Stomach smooth muscle (tissue), 2 donors: ENCODE data around the gene TSPAN18.

ENCODE experiments used
- H3K27ac ChIP-seq: one replicate; pipeline ENCODE4 v1.7.0; 2013; ENCODE audit warnings: mild to moderate bottlenecking, low read length, inconsistent platforms
- H3K27me3 ChIP-seq, 2 donors: one replicate each; pipeline ENCODE4 v1.7.0; 2013; ENCODE audit warnings: low read length in 2 of 2; ENCODE audit not compliant: insufficient read depth in 2 of 2, control insufficient read depth in 1 of 2
- H3K36me3 ChIP-seq, 2 donors: one replicate each; pipeline ENCODE4 v1.7.0; 2013; ENCODE audit warnings: low read length in 2 of 2; ENCODE audit not compliant: control insufficient read depth in 2 of 2, insufficient read depth in 2 of 2
- H3K4me1 ChIP-seq: one replicate; pipeline ENCODE4 v1.7.0; 2013; ENCODE audit warnings: low read length; ENCODE audit not compliant: control insufficient read depth, insufficient read depth
- H3K4me3 ChIP-seq, 2 donors: one replicate each; pipeline ENCODE4 v1.7.0; 2013; ENCODE audit warnings: low read length in 2 of 2
- H3K9ac ChIP-seq, 2 donors: one replicate each; pipeline ENCODE4 v1.7.0; 2013; ENCODE audit warnings: low read length in 2 of 2, mild to moderate bottlenecking in 1 of 2
- H3K9me3 ChIP-seq, 2 donors: one replicate each; pipeline ENCODE4 v1.7.0; 2013; ENCODE audit warnings: low read length in 2 of 2; ENCODE audit not compliant: control insufficient read depth in 2 of 2
- donor health status: healthy.
- donor health status: Pancreatic carcinoma.

Gene TSPAN18

DNA sequence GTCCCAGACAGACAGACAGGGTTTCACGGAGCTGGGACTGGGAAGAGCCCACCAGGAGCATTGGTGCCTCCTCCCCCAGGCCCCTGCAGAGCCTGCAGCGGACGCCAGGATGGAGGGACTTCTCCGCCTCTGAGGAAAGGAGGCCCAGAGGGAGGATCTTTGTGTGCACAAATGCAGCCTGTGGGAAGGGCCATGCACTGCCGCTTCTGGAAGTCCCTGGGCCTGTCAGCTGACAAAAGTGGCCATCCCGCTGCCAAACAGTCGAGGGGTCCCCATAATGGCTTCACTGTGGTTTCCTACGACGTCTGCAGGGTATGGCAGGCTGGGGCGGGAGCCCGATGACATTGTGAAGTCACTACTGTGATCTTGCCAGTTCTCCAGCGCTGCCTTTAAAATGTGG is 150.1 kb downstream of the TSPAN18 start:
- no peaks in the 10 kb centered on the region for H3K9me3 ChIP-seq
- peaks cover 19% of the 10 kb centered on the region for H3K4me1 ChIP-seq
- H3K4me3 ChIP-seq = no peak overlapping the region
- no peak overlapping the region for H3K27ac ChIP-seq
- H3K27me3 ChIP-seq = no peaks in the 10 kb centered on the region
- peaks cover 2 to 4% of the 10 kb centered on the region in 2 donors for H3K36me3 ChIP-seq
- no peak overlapping the region for H3K9ac ChIP-seq

DNA sequence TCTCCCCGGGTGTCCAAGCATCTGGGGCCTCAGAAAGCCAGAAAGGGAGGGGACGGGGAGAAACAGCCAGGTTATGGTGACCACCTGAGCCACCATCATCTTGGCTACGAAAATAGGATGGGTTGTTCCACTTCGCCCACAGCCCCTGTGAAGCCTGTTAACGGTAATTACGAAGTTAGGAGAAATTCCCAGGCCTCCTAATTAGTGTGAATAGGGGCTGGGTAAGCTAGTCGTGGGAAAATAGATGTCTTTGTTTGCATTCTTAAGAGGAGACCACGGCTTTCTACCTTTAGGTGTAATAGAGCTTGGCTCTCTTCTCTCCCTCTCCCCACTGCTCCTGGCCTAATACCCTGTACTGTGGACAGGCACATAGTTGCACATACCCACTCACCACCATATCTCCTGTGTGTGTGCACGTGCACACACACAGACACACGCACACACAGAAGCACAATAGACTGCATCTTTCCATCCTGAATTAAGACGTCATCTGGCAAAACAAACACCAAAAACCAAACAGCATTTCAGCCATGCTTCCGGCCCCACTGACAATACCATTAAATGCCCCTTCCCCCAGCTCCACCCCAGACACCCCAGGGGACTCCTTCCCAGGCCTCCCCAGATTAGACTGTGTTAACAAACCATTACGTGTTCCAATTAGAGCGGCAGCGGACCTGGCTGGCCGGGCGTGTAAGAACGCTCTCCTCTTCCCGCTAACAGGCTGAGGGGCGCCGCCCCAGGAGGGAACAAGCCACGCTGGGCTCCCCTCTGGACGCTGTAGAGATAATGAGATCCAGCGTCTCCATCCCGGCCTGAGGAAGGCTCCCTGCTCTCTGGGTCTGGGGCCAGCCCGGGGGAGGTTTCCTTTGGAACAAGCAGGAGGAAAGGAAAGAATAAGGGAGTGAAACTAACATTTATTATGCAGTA is 151.1 kb downstream of the TSPAN18 start:
- no peaks in the 10 kb centered on the region for H3K9me3 ChIP-seq
- no peak overlapping the region for H3K27ac ChIP-seq
- H3K27me3 ChIP-seq = no peaks in the 10 kb centered on the region
- peaks cover 2 to 4% of the 10 kb centered on the region in 2 donors for H3K36me3 ChIP-seq
- peaks cover 20% of the 10 kb centered on the region for H3K4me1 ChIP-seq
- H3K9ac ChIP-seq = no peak overlapping the region
- H3K4me3 ChIP-seq = no peak overlapping the region

DNA sequence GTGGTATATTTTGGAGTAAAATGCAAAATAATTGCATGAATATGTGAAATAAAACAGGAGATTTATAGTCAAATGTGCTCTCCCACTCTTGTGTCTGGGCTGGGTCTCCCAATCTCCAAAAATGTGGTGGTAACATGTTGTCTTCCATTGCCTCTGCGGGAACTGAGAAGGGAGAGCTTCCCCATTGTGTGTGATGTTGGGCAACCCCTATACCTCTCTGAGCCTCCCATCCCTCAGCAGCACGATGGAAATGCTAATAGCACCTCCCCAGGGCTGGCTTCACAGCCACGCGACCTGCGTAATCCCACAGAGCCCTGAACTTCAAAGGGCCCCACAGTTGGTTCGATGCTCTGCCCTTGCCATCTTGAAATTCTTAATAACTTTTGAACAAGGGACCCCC is 151.9 kb downstream of the TSPAN18 start:
- no peak overlapping the region for H3K9ac ChIP-seq
- H3K27me3 ChIP-seq = no peaks in the 10 kb centered on the region
- peaks cover 21% of the 10 kb centered on the region for H3K4me1 ChIP-seq
- H3K4me3 ChIP-seq = no peak overlapping the region
- no peak overlapping the region for H3K27ac ChIP-seq
- H3K9me3 ChIP-seq = no peaks in the 10 kb centered on the region
- H3K36me3 ChIP-seq = peaks cover 2 to 4% of the 10 kb centered on the region in 2 donors

DNA sequence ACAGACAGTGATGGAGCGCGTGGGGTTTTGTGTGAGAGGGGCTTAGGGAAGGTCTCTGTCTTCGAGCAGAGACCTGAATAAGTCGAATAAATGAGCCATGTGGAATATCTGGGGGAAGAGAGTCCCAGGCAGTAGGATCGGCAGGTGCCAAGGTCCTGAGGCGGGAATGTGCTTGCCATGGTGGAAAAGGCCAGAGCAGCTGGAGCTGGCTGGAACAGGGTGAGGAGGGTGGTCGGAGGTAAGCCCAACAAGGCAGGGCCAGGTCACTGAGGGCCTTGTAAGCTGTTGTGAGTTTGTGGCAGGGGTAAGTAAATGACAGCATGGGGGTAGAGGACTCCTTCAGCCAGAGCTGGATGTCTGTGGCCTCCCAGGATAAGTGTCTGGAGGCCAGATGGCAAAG is 152.7 kb downstream of the TSPAN18 start:
- H3K4me1 ChIP-seq = peaks cover 21% of the 10 kb centered on the region
- peaks cover 2 to 7% of the 10 kb centered on the region in 2 donors for H3K36me3 ChIP-seq
- H3K27me3 ChIP-seq = no peaks in the 10 kb centered on the region
- H3K4me3 ChIP-seq = no peak overlapping the region
- H3K9me3 ChIP-seq = no peaks in the 10 kb centered on the region
- H3K27ac ChIP-seq = no peak overlapping the region
- no peak overlapping the region for H3K9ac ChIP-seq

DNA sequence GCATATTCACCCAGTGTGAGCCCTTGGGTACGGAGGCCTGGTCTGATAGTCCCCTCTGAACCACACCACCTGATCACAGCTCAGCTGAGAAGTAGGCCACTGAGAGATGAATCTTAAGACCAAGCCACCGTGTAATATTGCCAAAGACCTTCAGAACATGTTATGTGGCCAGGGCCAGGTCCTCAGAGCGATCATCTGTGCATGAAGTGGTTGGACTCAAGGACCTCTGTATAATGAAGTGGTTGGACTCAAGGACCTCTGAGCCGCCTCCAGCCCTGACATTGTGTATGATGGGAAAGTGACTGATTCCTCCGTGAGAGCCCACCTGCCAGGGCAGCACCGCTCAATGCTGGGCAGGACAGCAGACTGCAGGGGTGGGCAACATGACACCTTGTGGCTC is 153.7 kb downstream of the TSPAN18 start:
- Histone ChIP-seq H3K4me1 (peaks cover 20% of the 10 kb centered on the region), H3K27ac (no peak overlapping the region), H3K27me3 (no peaks in the 10 kb centered on the region), H3K36me3 (peaks cover 0 to 7% of the 10 kb centered on the region in 2 donors), H3K4me3 (no peak overlapping the region), H3K9me3 (no peaks in the 10 kb centered on the region), H3K9ac (no peak overlapping the region)

DNA sequence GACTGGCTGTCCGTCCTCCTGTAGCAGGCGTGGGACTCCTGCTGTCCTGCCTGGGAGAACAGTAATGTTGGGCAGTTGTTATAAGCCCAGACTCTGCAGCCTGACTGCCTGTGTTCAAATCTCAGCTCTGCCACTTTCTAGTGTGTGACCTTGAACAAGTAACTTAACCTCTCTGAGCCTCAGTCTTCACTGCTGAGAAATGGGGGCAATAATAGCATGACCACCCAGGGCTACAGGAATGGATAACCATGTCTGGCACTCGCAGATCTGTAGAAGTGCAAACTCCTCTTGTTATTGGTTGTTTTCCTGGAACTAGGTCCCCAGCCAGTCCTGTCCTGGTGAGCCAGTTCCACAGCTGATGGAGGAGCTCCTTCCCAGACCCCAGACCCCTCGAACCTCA is 154.2 kb downstream of the TSPAN18 start:
- Histone ChIP-seq H3K9me3 (no peaks in the 10 kb centered on the region), H3K4me3 (no peak overlapping the region), H3K4me1 (peaks cover 24% of the 10 kb centered on the region), H3K36me3 (peaks cover 0 to 7% of the 10 kb centered on the region in 2 donors), H3K27me3 (no peaks in the 10 kb centered on the region), H3K27ac (no peak overlapping the region), H3K9ac (no peak overlapping the region)

DNA sequence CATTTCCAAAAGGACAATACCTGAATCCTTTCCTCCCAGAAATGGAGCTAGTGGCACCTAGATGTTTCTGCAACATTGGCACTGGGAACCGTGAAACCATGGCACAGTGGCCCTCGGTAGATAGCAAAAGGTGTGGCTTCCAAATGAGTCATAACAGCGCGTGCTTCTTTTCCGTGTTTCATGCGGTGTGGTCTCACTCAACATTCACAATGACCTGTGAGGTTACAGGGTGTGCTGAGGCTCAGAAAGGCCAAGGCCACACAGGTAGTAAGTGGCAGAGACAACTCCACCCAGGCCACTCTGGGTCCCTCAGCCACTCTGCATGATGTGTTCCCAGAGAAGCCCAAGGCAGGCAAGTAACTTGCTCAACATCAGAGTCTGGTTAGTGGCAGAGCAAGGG is 156.5 kb downstream of the TSPAN18 start:
- Histone ChIP-seq H3K9me3 (no peaks in the 10 kb centered on the region), H3K27me3 (no peaks in the 10 kb centered on the region), H3K36me3 (peaks cover 0 to 7% of the 10 kb centered on the region in 2 donors), H3K4me3 (no peak overlapping the region), H3K9ac (no peak overlapping the region), H3K4me1 (peaks cover 36% of the 10 kb centered on the region), H3K27ac (no peak overlapping the region)

DNA sequence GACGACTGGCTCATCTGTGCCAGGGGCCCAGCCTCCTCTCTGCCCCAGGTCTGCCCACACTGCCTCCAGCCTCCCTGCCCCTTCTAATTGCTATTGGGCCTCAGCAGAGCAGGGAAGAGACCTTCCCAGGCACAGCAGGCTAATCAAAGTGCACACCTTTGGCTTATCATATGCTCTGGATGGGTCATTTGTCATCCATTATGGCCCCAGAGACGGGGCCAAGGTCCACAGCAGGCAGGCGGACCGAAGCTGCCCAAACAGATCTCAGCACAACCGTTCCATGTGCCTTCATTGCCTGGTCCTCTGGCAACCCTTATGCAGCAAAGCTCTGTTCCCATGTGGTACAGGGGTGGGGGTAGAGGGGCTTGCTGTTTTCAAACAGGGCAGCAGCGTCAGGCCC is 157.3 kb downstream of the TSPAN18 start:
- no peaks in the 10 kb centered on the region for H3K9me3 ChIP-seq
- no peak overlapping the region for H3K27ac ChIP-seq
- H3K36me3 ChIP-seq = peaks cover 0 to 7% of the 10 kb centered on the region in 2 donors
- no peak overlapping the region for H3K4me3 ChIP-seq
- H3K4me1 ChIP-seq = peaks cover 39% of the 10 kb centered on the region
- H3K27me3 ChIP-seq = no peaks in the 10 kb centered on the region
- H3K9ac ChIP-seq = no peak overlapping the region

DNA sequence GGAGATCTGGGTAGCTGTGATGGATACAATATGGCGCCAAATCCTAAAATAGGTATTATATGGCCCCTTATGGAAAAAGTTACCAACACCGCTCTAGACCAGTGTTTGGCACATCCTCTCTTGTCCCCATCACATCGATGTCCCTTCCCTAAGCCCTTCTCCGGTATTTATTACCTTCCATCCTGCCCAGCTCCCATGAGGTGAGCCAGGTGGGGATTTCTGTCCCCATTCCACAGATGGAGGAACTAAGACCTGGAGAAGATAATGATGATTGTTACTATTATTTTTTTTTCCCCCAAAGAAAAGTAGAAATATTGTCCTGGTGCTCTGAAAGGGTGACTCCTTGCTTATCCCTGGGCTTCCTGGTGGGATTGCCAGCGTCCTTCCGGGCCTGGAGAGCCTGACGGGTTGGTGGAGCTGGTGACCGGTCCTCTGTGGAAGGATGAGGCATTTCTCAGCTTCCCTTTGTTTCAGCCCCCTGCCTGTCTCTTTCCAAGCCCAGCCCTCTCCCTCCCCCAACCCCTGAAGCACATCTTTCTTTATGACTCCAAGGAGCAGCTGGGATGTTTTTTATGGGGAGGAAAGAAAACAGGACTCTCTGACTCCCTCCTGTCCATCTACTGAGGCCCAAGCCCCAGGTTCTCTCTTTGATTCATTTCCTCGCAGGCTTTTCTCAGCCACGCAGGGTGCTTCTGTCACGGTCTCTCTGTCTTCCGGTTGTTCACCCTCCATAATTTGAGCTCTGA is 158.5 kb downstream of the TSPAN18 start:
- peak overlapping the region in 1 of 2 donors; percentile 7 for H3K9ac ChIP-seq
- H3K27me3 ChIP-seq = no peaks in the 10 kb centered on the region
- peaks cover 0 to 5% of the 10 kb centered on the region in 2 donors for H3K36me3 ChIP-seq
- peak overlapping the region; percentile 46 for H3K27ac ChIP-seq
- peaks cover 47% of the 10 kb centered on the region for H3K4me1 ChIP-seq
- H3K4me3 ChIP-seq = no peak overlapping the region
- no peaks in the 10 kb centered on the region for H3K9me3 ChIP-seq

DNA sequence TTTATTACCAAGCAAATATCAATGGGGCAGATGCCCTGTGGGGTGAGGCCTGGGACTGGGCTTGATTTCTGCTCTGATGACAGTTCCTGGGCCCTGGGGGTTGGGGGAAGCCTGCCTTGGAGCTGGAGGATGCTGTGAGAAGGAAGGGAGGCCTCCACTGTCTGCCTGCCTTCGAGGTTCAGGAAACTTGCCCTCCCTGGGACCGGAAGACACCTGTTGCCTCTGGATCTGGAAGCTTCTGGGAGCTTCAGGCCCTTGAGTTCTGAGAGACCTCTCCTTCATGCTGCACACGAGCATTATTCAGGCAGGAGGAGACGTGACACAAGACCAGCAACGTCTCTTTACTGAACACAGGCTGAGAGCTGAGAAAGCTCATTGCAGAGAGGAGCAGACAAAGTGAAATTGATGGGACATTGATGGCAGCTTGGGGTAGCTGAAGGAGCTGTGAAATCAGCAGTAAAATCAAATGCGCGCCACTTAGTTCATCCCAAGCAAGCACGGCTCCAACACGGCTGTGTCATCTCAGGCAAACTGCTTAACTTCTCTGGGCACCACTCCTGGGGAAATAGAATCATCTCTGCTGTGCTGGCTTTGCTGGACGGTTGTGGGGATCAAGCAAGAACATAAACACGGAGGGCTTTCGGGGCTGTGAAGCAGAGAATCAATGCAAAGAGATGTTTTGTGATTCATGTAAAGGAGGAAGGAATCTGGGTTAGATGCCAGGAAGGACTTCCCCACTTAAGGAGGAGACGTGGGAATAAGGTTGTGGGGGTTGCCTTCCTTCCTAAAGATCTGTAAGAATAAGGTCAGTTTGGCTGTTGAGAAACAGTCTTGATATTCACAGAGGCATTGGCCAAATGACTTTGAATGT is 159.4 kb downstream of the TSPAN18 start:
- peak overlapping the region; percentile 46 for H3K27ac ChIP-seq
- no peaks in the 10 kb centered on the region for H3K27me3 ChIP-seq
- no peaks in the 10 kb centered on the region for H3K9me3 ChIP-seq
- no peak overlapping the region for H3K9ac ChIP-seq
- peaks cover 47% of the 10 kb centered on the region for H3K4me1 ChIP-seq
- H3K36me3 ChIP-seq = peaks cover 0 to 4% of the 10 kb centered on the region in 2 donors
- H3K4me3 ChIP-seq = peak overlapping the region in 1 of 2 donors; percentile 8
